Upper lobe of left lung (tissue), 6 donors: Measurements from ENCODE around the gene METAP1. TPM values are rescaled to one million over a fixed set of nuclear protein-coding genes. Genes with fewer than 3 reads are reported as not detected.

Experiments
- ATAC-seq, 2 donors: fragments of 200-7000 bp; cut with Tn5 transposase; one replicate each; pipeline ENCODE4 v1.9.1; 2022; ENCODE audit warnings: mild to moderate bottlenecking in 2 of 2, moderate library complexity in 2 of 2; ENCODE audit not compliant: low FRiP score in 2 of 2
- DNase-seq, 2 donors: peaks; one replicate each; pipeline ENCODE4 v3.0.0-alpha.2; 2019 to 2020
- H3K27ac ChIP-seq, 4 donors: fragments of 200-600 bp; sonication (generic); one replicate each; pipeline ENCODE4 v1.5.1; 2016 to 2019
- H3K27me3 ChIP-seq, 4 donors: fragments of 200-600 bp; sonication (generic); one replicate each; pipeline ENCODE4 v1.5.1; 2017 to 2019
- H3K36me3 ChIP-seq, 4 donors: fragments of 200-600 bp; sonication (generic); one replicate each; pipeline ENCODE4 v1.5.1; 2016 to 2019
- H3K4me1 ChIP-seq, 4 donors: fragments of 200-600 bp; sonication (generic); one replicate each; pipeline ENCODE4 v1.5.1; 2018 to 2019
- H3K4me3 ChIP-seq, 4 donors: fragments of 200-600 bp; sonication (generic); one replicate each; pipeline ENCODE4 v1.5.1; 2017 to 2019; ENCODE audit warnings: mild to moderate bottlenecking in 2 of 4, moderate library complexity in 1 of 4
- H3K9me3 ChIP-seq, 4 donors: fragments of 200-600 bp; sonication (generic); one replicate each; pipeline ENCODE4 v1.5.1; 2018 to 2019
- EP300 ChIP-seq, 4 donors: sonication (generic); formaldehyde crosslinking; IDR thresholded peaks; one replicate each; pipeline ENCODE4 v1.5.1; 2017; ENCODE audit warnings: antibody characterized with exemption in 4 of 4, control low read depth in 2 of 4
- POLR2A ChIP-seq, 4 donors: fragments of 450-650 bp; IDR thresholded peaks; one replicate each; pipeline ENCODE4 v1.5.1; 2016 to 2017; ENCODE audit warnings: antibody characterized with exemption in 4 of 4, mild to moderate bottlenecking in 2 of 4
- POLR2AphosphoS5 ChIP-seq, 2 donors: sonication (generic); formaldehyde crosslinking; IDR thresholded peaks; one replicate each; pipeline ENCODE4 v1.5.1; 2017; ENCODE audit warnings: antibody characterized with exemption in 2 of 2
- WGBS, 2 donors: methylation state at CpG; one replicate each; pipeline ENCODE4 v1.1.5; 2017 to 2018; 5-methylcytosine and 5-hydroxymethylcytosine counted together
- total RNA-seq, 6 donors: library from RNA; depleted of rRNA in 4 of 6; stranded (reverse); fragments of >200 nt in 4 of 6; gene quantifications; one replicate each; pipeline versions ENCODE4 v1.1.0 to v1.2.1, GENCODE V29; 2016 to 2021
- TF ChIP-seq, protein P1 (sequence below), 6 experiments: fragments of 450-650 bp in 4 of 6; fragments of 200-600 bp in 2 of 6; sonication (generic) in 2 of 6; IDR thresholded peaks; one replicate each; pipeline ENCODE4 v1.5.1; 2016 to 2019; ENCODE audit warnings: antibody characterized with exemption in 6 of 6
- donor health status: DM: no; HTN: no; CAD: no; lungs with moderate emphysema.
- donor health status: DM: no; HTN: yes; CAD: no; lungs with severe emphysema.

Gene METAP1
- total RNA-seq, 6 donors from 2014 or later = 16.8 to 46.1 (median 32.0) TPM

DNA sequence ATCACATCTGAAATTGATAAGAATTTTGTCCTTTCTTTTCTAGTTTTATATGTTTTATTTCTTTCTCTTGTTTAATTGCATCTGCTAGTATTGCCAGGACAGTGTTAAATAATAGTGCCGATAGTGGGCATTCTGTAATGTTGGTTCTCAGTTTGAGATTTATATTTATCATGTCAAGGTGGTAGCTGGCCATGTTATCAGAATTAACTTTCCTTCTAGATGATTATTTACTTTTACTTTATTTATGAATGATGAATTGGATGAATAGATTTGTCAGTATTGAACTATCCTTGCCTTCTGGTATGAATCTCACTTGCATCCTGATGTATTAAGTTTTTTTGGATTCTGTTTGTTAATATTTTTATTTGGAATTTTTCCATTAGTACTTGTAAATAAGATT lies 42.7 kb downstream of the METAP1 start:
- DNase-seq = no peak

DNA sequence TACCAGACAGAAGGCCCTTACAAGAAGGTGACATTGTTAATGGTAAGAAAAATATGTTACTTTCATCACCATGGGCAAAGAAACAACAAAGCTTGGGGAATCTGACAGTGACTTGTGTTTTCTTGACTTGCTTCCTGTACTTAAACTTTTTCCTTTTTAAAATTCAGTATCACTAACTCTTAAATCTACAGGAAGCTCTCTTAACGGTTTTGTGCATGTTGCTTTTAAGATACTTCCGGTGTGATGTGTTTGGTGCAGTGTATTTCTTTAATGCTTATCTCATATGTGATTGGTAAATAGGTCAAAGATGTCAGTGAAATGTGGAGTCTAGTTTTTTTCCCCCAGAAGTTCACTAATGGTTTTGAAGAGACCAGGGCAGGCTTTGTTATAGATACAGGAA lies 47.8 kb downstream of the METAP1 start:
- H3K4me1 ChIP-seq = peaks cover 0 to 2% (median 0%) of the 10 kb centered on the region in 4 donors
- DNase-seq (no peak), ATAC-seq (no peak)
- no peaks in the 10 kb centered on the region for H3K27me3 ChIP-seq
- no peak for TF ChIP-seq POLR2A (IDR thresholded peaks at IDR 0.05)
- TF ChIP-seq POLR2AphosphoS5 (IDR thresholded peaks at IDR 0.05) = no peak
- TF ChIP-seq EP300 (IDR thresholded peaks at IDR 0.05) = no peak
- TF ChIP-seq, protein P1, sequence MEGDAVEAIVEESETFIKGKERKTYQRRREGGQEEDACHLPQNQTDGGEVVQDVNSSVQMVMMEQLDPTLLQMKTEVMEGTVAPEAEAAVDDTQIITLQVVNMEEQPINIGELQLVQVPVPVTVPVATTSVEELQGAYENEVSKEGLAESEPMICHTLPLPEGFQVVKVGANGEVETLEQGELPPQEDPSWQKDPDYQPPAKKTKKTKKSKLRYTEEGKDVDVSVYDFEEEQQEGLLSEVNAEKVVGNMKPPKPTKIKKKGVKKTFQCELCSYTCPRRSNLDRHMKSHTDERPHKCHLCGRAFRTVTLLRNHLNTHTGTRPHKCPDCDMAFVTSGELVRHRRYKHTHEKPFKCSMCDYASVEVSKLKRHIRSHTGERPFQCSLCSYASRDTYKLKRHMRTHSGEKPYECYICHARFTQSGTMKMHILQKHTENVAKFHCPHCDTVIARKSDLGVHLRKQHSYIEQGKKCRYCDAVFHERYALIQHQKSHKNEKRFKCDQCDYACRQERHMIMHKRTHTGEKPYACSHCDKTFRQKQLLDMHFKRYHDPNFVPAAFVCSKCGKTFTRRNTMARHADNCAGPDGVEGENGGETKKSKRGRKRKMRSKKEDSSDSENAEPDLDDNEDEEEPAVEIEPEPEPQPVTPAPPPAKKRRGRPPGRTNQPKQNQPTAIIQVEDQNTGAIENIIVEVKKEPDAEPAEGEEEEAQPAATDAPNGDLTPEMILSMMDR (IDR thresholded peaks at IDR 0.05) = no peak
- no peak overlapping the region for H3K4me3 ChIP-seq
- H3K27ac ChIP-seq = no peak overlapping the region
- WGBS, 2 donors = 36 to 53% methylated on average over 2 of the region's 2 CpGs
- peaks cover 2 to 16% (median 5%) of the 10 kb centered on the region in 4 donors for H3K36me3 ChIP-seq
- no peaks in the 10 kb centered on the region for H3K9me3 ChIP-seq

More for the DNA sequence above, 42.7 kb downstream of the METAP1 start:
- 94 to 100% methylated on average over 1 of the region's 1 CpG for WGBS, 2 donors
- ATAC-seq = no peak
- TF ChIP-seq, protein P1 (IDR thresholded peaks at IDR 0.05) = no peak
- TF ChIP-seq POLR2AphosphoS5 (IDR thresholded peaks at IDR 0.05) (no peak), EP300 (IDR thresholded peaks at IDR 0.05) (no peak), POLR2A (IDR thresholded peaks at IDR 0.05) (no peak)
- H3K36me3 ChIP-seq = peaks cover 0 to 6% (median 0%) of the 10 kb centered on the region in 4 donors
- no peaks in the 10 kb centered on the region for H3K9me3 ChIP-seq
- no peaks in the 10 kb centered on the region for H3K27me3 ChIP-seq
- H3K4me1 ChIP-seq = peaks cover 0 to 2% (median 0%) of the 10 kb centered on the region in 4 donors
- no peak overlapping the region for H3K27ac ChIP-seq
- H3K4me3 ChIP-seq = no peak overlapping the region

DNA sequence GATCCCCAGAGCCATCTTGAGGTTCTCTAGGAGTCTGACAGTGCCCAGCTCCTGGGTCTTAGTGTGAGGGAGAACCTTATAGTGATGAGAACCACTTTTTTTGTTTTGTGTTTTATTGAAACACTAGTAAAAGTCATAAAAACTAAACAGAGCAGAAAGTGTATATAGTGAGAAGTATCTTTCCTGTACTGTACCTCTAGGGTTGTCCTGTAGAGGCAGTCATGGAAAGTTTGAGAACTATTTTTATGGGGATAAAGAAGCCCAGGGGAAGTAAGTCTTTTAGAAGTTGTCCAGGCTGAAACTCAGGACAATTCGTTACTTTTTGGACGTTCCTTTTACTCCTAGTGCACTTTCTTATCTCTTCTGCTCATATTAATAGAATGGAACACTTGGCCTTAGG lies 52.2 kb downstream of the METAP1 start:
- no peaks in the 10 kb centered on the region for H3K27me3 ChIP-seq
- peaks cover 2 to 49% (median 10%) of the 10 kb centered on the region in 4 donors for H3K36me3 ChIP-seq
- WGBS, 2 donors = 96 to 98% methylated on average over 2 of the region's 2 CpGs
- no peak overlapping the region for H3K4me3 ChIP-seq
- H3K4me1 ChIP-seq = peaks cover 0 to 2% (median 0%) of the 10 kb centered on the region in 4 donors
- DNase-seq (no peak), ATAC-seq (no peak)
- no peak overlapping the region for H3K27ac ChIP-seq
- TF ChIP-seq EP300 (IDR thresholded peaks at IDR 0.05) (no peak), POLR2A (IDR thresholded peaks at IDR 0.05) (no peak), POLR2AphosphoS5 (IDR thresholded peaks at IDR 0.05) (no peak)
- no peaks in the 10 kb centered on the region for H3K9me3 ChIP-seq

DNA sequence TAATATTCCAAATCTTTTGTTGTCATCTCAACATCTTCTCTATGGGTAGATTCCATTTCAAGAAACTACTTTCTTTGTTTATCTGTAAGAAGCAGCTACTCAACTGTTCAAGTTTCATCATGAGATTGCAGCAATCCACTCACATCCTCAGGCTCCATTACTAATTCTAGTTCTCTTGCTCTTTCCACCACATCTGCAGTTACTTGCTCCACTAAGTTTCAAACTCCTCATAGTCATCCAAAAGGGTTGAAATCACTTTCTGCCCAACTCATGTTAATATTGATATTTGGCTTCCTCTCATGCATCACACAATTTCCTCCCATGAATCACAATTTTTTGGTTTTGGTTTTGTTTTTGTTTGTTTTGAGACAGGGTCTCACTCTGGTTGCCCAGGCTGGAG lies 57.4 kb downstream of the METAP1 start:
- peaks cover 3 to 7% (median 4%) of the 10 kb centered on the region in 4 donors for H3K4me1 ChIP-seq
- TF ChIP-seq EP300 (IDR thresholded peaks at IDR 0.05) = no peak
- TF ChIP-seq, protein P1 (IDR thresholded peaks at IDR 0.05) = no peak
- TF ChIP-seq POLR2AphosphoS5 (IDR thresholded peaks at IDR 0.05) = no peak
- TF ChIP-seq POLR2A (IDR thresholded peaks at IDR 0.05) = no peak
- ATAC-seq (no peak), DNase-seq (no peak)
- H3K27me3 ChIP-seq = no peaks in the 10 kb centered on the region
- H3K36me3 ChIP-seq = peaks cover 0 to 51% (median 8%) of the 10 kb centered on the region in 4 donors
- no peak overlapping the region for H3K4me3 ChIP-seq
- no peak overlapping the region for H3K27ac ChIP-seq
- H3K9me3 ChIP-seq = no peaks in the 10 kb centered on the region

DNA sequence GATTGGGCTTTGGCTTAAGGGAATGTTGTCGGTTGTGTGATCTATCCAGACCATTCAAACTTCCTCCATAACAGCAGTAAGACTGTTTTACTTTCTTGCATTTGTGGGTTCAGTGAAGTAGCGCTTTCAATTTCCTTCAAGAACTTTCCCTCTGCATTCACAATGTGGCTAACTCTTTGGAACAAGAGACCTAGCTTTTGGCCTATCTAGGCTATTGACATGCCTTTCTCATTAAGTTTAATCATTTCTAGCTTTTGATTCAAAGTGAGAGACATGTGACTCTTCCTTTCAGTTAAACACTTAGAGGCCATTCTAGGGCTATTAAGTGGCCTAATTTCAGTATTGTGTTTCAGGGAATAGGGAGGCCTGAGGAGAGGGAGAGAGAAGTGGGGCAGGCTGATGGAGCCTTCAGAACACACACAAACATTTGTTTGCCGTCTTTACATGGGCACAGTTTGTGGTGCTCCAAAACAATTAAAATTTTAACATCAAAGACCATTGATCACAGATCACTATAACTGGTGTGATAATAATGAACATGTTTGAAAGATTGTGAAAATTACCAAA lies 59.0 kb downstream of the METAP1 start:
- Histone ChIP-seq H3K4me1 (peaks cover 3 to 7% (median 4%) of the 10 kb centered on the region in 4 donors), H3K36me3 (peaks cover 0 to 43% (median 10%) of the 10 kb centered on the region in 4 donors), H3K4me3 (no peak overlapping the region), H3K27ac (peak overlapping the region in 2 of 4 donors; percentile 21 to 43), H3K9me3 (no peaks in the 10 kb centered on the region), H3K27me3 (no peaks in the 10 kb centered on the region)
- TF ChIP-seq EP300 (IDR thresholded peaks at IDR 0.05) (no peak), POLR2A (IDR thresholded peaks at IDR 0.05) (no peak), POLR2AphosphoS5 (IDR thresholded peaks at IDR 0.05) (no peak)
- TF ChIP-seq, protein P1 (IDR thresholded peaks at IDR 0.05) = no peak
- DNase-seq (no peak), ATAC-seq (peak in 1 of 2 donors; percentile 61)
- 64 to 72% methylated on average over 3 of the region's 3 CpGs for WGBS, 2 donors
